Measurements from ENCODE around the gene MLLT1. TPM values are rescaled to one million over a fixed set of nuclear protein-coding genes. Genes with fewer than 3 reads are reported as not detected.

MLLT1 gene
- total RNA-seq, 1 experiment from 2014 or later, result 29.0 TPM

- CTCF ChIA-PET, result no interaction called here
Observed at GRCh38 chr19:6209233-6209632, 70.5 kb downstream of the MLLT1 start.

GRCh38 chr19:6204866-6205723 is 74.7 kb downstream of the MLLT1 start:
- BruUV-seq (replicated peaks), result no TSS peak
- Histone ChIP-seq H3K27ac (ENCODE audit: low read length) (no peak overlapping the region), H3K9ac (ENCODE audit: low read length) (no peak overlapping the region), H3K4me3 (ENCODE audit: low read length) (no peak overlapping the region), H3K9me3 (ENCODE audit: low read length) (no peaks in the 10 kb centered on the region), H3K4me2 (ENCODE audit: low read length) (no peak overlapping the region), H4K20me1 (ENCODE audit: low read length) (no peaks in the 10 kb centered on the region), H3K27me3 (ENCODE audit: low read length) (no peaks in the 10 kb centered on the region), H3K4me1 (ENCODE audit: insufficient read depth, low read length) (no peaks in the 10 kb centered on the region), H3F3A (ENCODE audit: low read length, unreplicated experiment) (no peaks in the 10 kb centered on the region), H3K36me3 (ENCODE audit: low read depth, low read length) (no peaks in the 10 kb centered on the region), H2AFZ (ENCODE audit: low read length) (no peak overlapping the region), H3K9me2 (replicated peaks; ENCODE audit: low read length) (no peaks in the 10 kb centered on the region), H3K79me2 (ENCODE audit: low read length) (no peaks in the 10 kb centered on the region)
- TF ChIP-seq EZH2 (IDR thresholded peaks at IDR 0.05; ENCODE audit: low read length, unreplicated experiment), result no peak
- no peak for TF ChIP-seq CTCF (conservative IDR thresholded peaks at IDR 0.05; ENCODE audit: low read depth, low read length)
- no peak for TF ChIP-seq EZH2phosphoT487 (IDR thresholded peaks at IDR 0.05; ENCODE audit: borderline replicate concordance, low read length)
- CTCF ChIA-PET, result no interaction called here
- intact Hi-C loops (cut with micrococcal nuclease), result no loop called here
- no peak for ATAC-seq
- DNase-seq, result no peak
- POLR2A ChIA-PET (ENCODE audit: unreplicated experiment), result no interaction called here

More at GRCh38 chr19:6209233-6209632, 70.5 kb downstream of the MLLT1 start:
- no peak for DNase-seq
- no peaks in the 10 kb centered on the region for H3K36me3 ChIP-seq (ENCODE audit: low read depth, low read length)
- no peaks in the 10 kb centered on the region for H3K9me2 ChIP-seq (replicated peaks; ENCODE audit: low read length)
- H3K27me3 ChIP-seq (ENCODE audit: low read length), result no peaks in the 10 kb centered on the region
- no peak overlapping the region for H3K9ac ChIP-seq (ENCODE audit: low read length)
- H3K9me3 ChIP-seq (ENCODE audit: low read length), result no peaks in the 10 kb centered on the region
- H3K27ac ChIP-seq (ENCODE audit: low read length), result no peak overlapping the region
- H3K4me1 ChIP-seq (ENCODE audit: insufficient read depth, low read length), result no peaks in the 10 kb centered on the region
- H3K4me3 ChIP-seq (ENCODE audit: low read length), result no peak overlapping the region
- no TSS peak for BruUV-seq (replicated peaks)
- H2AFZ ChIP-seq (ENCODE audit: low read length), result no peak overlapping the region
- no peaks in the 10 kb centered on the region for H3K79me2 ChIP-seq (ENCODE audit: low read length)
- POLR2A ChIA-PET (ENCODE audit: unreplicated experiment), result interaction anchor here (0.6 kb wide), 1 partner anchor 117 kb away, joined by 3 read pairs; no protein-coding TSS in a partner anchor
- intact Hi-C loops (cut with micrococcal nuclease), result no loop called here
- H4K20me1 ChIP-seq (ENCODE audit: low read length), result no peaks in the 10 kb centered on the region
- no peaks in the 10 kb centered on the region for H3F3A ChIP-seq (ENCODE audit: low read length, unreplicated experiment)
- no peak overlapping the region for H3K4me2 ChIP-seq (ENCODE audit: low read length)
- ATAC-seq, result no peak
- TF ChIP-seq CTCF (conservative IDR thresholded peaks at IDR 0.05; ENCODE audit: low read depth, low read length), result no peak

- no TSS peak for BruUV-seq (replicated peaks)
- H3K9ac ChIP-seq (ENCODE audit: low read length), result no peak overlapping the region
- no peaks in the 10 kb centered on the region for H3K27me3 ChIP-seq (ENCODE audit: low read length)
- no peak for DNase-seq
- no peak overlapping the region for H3K4me2 ChIP-seq (ENCODE audit: low read length)
- intact Hi-C loops (cut with micrococcal nuclease), result no loop called here
- no peak overlapping the region for H2AFZ ChIP-seq (ENCODE audit: low read length)
- no peak overlapping the region for H3K4me3 ChIP-seq (ENCODE audit: low read length)
- no peaks in the 10 kb centered on the region for H3K9me3 ChIP-seq (ENCODE audit: low read length)
- H3K9me2 ChIP-seq (replicated peaks; ENCODE audit: low read length), result no peaks in the 10 kb centered on the region
- ChIA-PET CTCF (no interaction called here), POLR2A (ENCODE audit: unreplicated experiment) (no interaction called here)
- H4K20me1 ChIP-seq (ENCODE audit: low read length), result no peaks in the 10 kb centered on the region
- no peaks in the 10 kb centered on the region for H3K36me3 ChIP-seq (ENCODE audit: low read depth, low read length)
- TF ChIP-seq CTCF (conservative IDR thresholded peaks at IDR 0.05; ENCODE audit: low read depth, low read length) (no peak), EZH2 (IDR thresholded peaks at IDR 0.05; ENCODE audit: low read length, unreplicated experiment) (no peak), EZH2phosphoT487 (IDR thresholded peaks at IDR 0.05; ENCODE audit: borderline replicate concordance, low read length) (no peak)
- H3F3A ChIP-seq (ENCODE audit: low read length, unreplicated experiment), result no peaks in the 10 kb centered on the region
- no peak overlapping the region for H3K27ac ChIP-seq (ENCODE audit: low read length)
- no peaks in the 10 kb centered on the region for H3K4me1 ChIP-seq (ENCODE audit: insufficient read depth, low read length)
- H3K79me2 ChIP-seq (ENCODE audit: low read length), result peaks cover 1% of the 10 kb centered on the region
- no peak for ATAC-seq
Observed at GRCh38 chr19:6204212-6204611, 75.6 kb downstream of the MLLT1 start.

All from PC-3 (cell line).